Ishikawa (cell line): Measurements from ENCODE around the gene CREBL2.
A peak's percentile ranks its signal among the peaks of the same experiment; 100 is the strongest.

Experiments used
- CEBPB ChIP-seq: IDR thresholded peaks from 2 replicates; pipeline ENCODE4 v1.6.1; 2012
- CREB1 ChIP-seq: IDR thresholded peaks from 2 replicates; pipeline ENCODE4 v1.6.1; 2012; ENCODE audit warnings: low read depth
- EGR1 ChIP-seq: IDR thresholded peaks from 2 replicates; pipeline ENCODE4 v1.6.1; 2012
- EP300 ChIP-seq: IDR thresholded peaks from 2 replicates; pipeline ENCODE4 v1.6.1; 2012; ENCODE audit warnings: borderline replicate concordance
- FOXM1 ChIP-seq: IDR thresholded peaks from 2 replicates; pipeline ENCODE4 v1.6.1; 2012; ENCODE audit warnings: low read depth, borderline replicate concordance
- MAX ChIP-seq: IDR thresholded peaks from 2 replicates; pipeline ENCODE4 v1.6.1; 2012
- RAD21 ChIP-seq: IDR thresholded peaks from 2 replicates; pipeline ENCODE4 v1.6.1; 2012; ENCODE audit warnings: low read depth
- REST ChIP-seq: IDR thresholded peaks from 2 replicates; pipeline ENCODE4 v1.6.1; 2012; ENCODE audit warnings: low read depth, mild to moderate bottlenecking
- TAF1 ChIP-seq: IDR thresholded peaks from 2 replicates; pipeline ENCODE4 v1.6.1; 2012; ENCODE audit warnings: low read depth, mild to moderate bottlenecking
- TCF12 ChIP-seq: IDR thresholded peaks from 2 replicates; pipeline ENCODE4 v1.6.1; 2012; ENCODE audit warnings: low read depth
- USF1 ChIP-seq: IDR thresholded peaks from 2 replicates; pipeline ENCODE4 v1.6.1; 2012
- ZBTB7A ChIP-seq: IDR thresholded peaks from 2 replicates; pipeline ENCODE4 v1.6.1; 2012; ENCODE audit warnings: low read depth

- TF ChIP-seq EP300 = peak; percentile 58; the same call in 1 of the 2 replicates
- TF ChIP-seq MAX = peak; percentile 90
- 0 out of 2 replicates have a peak, but pooled peaks have one; percentile 51 for TF ChIP-seq CEBPB
- peak; percentile 82 for TF ChIP-seq TCF12
- TF ChIP-seq TAF1 = peak; percentile 94
- TF ChIP-seq ZBTB7A = peak; percentile 92
- TF ChIP-seq RAD21 = no peak
- peak; percentile 71 for TF ChIP-seq FOXM1
- TF ChIP-seq EGR1 = peak; percentile 84
- no peak; the same call in 1 of the 2 replicates for TF ChIP-seq REST
- peak; percentile 45 for TF ChIP-seq USF1
- TF ChIP-seq CREB1 = no peak; the same call in 1 of the 2 replicates
Measured at GRCh38 chr12:12611512-12612306, at the start of gene CREBL2.
